Stimulated activated CD4-positive, alpha-beta T cell treated with anti-CD3 and anti-CD28 coated beads, Interleukin-15, amount 100 ng/mL, for 1 hour (primary cell): ENCODE results near the gene PRKRIP1.
A peak's percentile ranks its signal among the peaks of the same experiment; 100 is the strongest.
"Not testable (repeated sequence)": the region's sequence is repeated elsewhere in the genome, so short reads cannot be mapped to it uniquely, and the experiment has no call there.

Experiments
- DNase-seq, 2 donors: peaks; one replicate each; pipeline ENCODE4 v3.0.0-alpha.2; 2020; ENCODE audit warnings: low read depth in 1 of 2, low spot score in 1 of 2

The PRKRIP1 gene

GRCh38 chr7:102395873-102396709, at the start of gene PRKRIP1:
PRKRIP1 (plus strand) TSS chr7:102396363; CDS start chr7:102396412, 49 bp downstream.
- peak; percentile 58 to 59 for DNase-seq

- not testable (repeated sequence) for DNase-seq
Observed at GRCh38 chr7:102346983-102347382, 49.2 kb upstream of the PRKRIP1 start.

- not testable (repeated sequence) for DNase-seq
Observed at GRCh38 chr7:102356344-102356743, 39.8 kb upstream of the PRKRIP1 start, which contains the start of gene SPDYE6. SPDYE6 (minus strand) TSS chr7:102356444; CDS start chr7:102356023, 421 bp downstream.

- DNase-seq = peak; percentile 80 to 85
Observed at GRCh38 chr7:102363549-102364393, 32.4 kb upstream of the PRKRIP1 start.

GRCh38 chr7:102364394-102364886, 31.7 kb upstream of the PRKRIP1 start:
- DNase-seq = not testable (repeated sequence)

- not testable (repeated sequence) for DNase-seq
Observed at GRCh38 chr7:102365390-102365789, 30.8 kb upstream of the PRKRIP1 start.

- not testable (repeated sequence) for DNase-seq
Observed at GRCh38 chr7:102370038-102370437, 26.1 kb upstream of the PRKRIP1 start.

GRCh38 chr7:102372796-102373195, 23.4 kb upstream of the PRKRIP1 start:
- DNase-seq = not testable (repeated sequence)

- DNase-seq = no peak
Observed at GRCh38 chr7:102376964-102377466, 19.1 kb upstream of the PRKRIP1 start.

GRCh38 chr7:102380837-102381236, 15.3 kb upstream of the PRKRIP1 start:
- DNase-seq = not testable (repeated sequence)

GRCh38 chr7:102381696-102382425, 14.3 kb upstream of the PRKRIP1 start:
- not testable (repeated sequence) for DNase-seq

- DNase-seq = no peak
Observed at GRCh38 chr7:102387064-102387463, 9.1 kb upstream of the PRKRIP1 start.

GRCh38 chr7:102389810-102390209, 6.4 kb upstream of the PRKRIP1 start:
- no peak for DNase-seq

GRCh38 chr7:102390697-102391484, 5.3 kb upstream of the PRKRIP1 start:
- peak; percentile 40 to 42 for DNase-seq

- no peak for DNase-seq
Observed at GRCh38 chr7:102392330-102392729, 3.8 kb upstream of the PRKRIP1 start.

GRCh38 chr7:102393467-102393866, 2.7 kb upstream of the PRKRIP1 start:
- DNase-seq = no peak

- DNase-seq = no peak
Observed at GRCh38 chr7:102395592-102395872, 631 bp upstream of the PRKRIP1 start.

- no peak for DNase-seq
Observed at GRCh38 chr7:102396710-102397019, 502 bp downstream of the PRKRIP1 start.

GRCh38 chr7:102398543-102398942, 2.4 kb downstream of the PRKRIP1 start:
- DNase-seq = no peak

- no peak for DNase-seq
Observed at GRCh38 chr7:102400360-102400759, 4.2 kb downstream of the PRKRIP1 start.
